ENCODE data around the gene GRK3. TPM values are rescaled to one million over a fixed set of nuclear protein-coding genes. Genes with fewer than 3 reads are reported as not detected.
A peak's percentile ranks its signal among the peaks of the same experiment; 100 is the strongest.
"Not testable (repeated sequence)": the region's sequence is repeated elsewhere in the genome, so short reads cannot be mapped to it uniquely, and the experiment has no call there.

The GRK3 gene
- total and polyA plus RNA-seq, 2 donors (not counting 3 experiments of a cell fraction or from before 2014, with no cell fraction given) = 0.68 to 4.4 TPM

GRCh38 chr22:25611284-25611683, 46.8 kb downstream of the GRK3 start:
- H3K36me3 ChIP-seq (ENCODE audit: control insufficient read depth in 2 of 2, extremely low read depth in 1 of 2, insufficient read depth in 2 of 2, low read length in 2 of 2); H3K9me3 ChIP-seq (replicated peaks; ENCODE audit: control insufficient read depth, insufficient read depth, low read length); H3K9ac ChIP-seq (replicated peaks; ENCODE audit: extremely low read depth, insufficient read depth, low read length); dilution Hi-C loops (cut with MboI; ENCODE audit: extremely low pct_ligation_motif_present, low sequenced_read_pairs); BruUV-seq (replicated peaks); H3K79me2 ChIP-seq (ENCODE audit: control insufficient read depth, insufficient read depth, low read length); H3K27ac ChIP-seq (ENCODE audit: insufficient read depth, low read depth, low read length); H2AFZ ChIP-seq (ENCODE audit: low read depth, low read length); POLR2A ChIA-PET; intact Hi-C loops (cut with micrococcal nuclease); H3K9me1 ChIP-seq (replicated peaks; ENCODE audit: control insufficient read depth, extremely low read depth, insufficient read depth, low read length); H3K4me1 ChIP-seq (ENCODE audit: control insufficient read depth, extremely low read depth, insufficient read depth, low read length); H4K20me1 ChIP-seq (replicated peaks; ENCODE audit: control insufficient read depth, extremely low read depth, insufficient read depth, low read length); H3K4me2 ChIP-seq (ENCODE audit: insufficient read depth, low read length); CTCF ChIA-PET; DNase-seq (ENCODE audit: low read depth, low spot score); H3K4me3 ChIP-seq (replicated peaks in 1 of 3; ENCODE audit: insufficient read depth in 1 of 3, low read depth in 1 of 3, low read length in 3 of 3); H3K27me3 ChIP-seq (ENCODE audit: control insufficient read depth in 2 of 2, insufficient read depth in 2 of 2, low read length in 2 of 2): not testable (repeated sequence)
- peak; percentile 18 for FAIRE-seq

- peak; percentile 86 for FAIRE-seq
- H3K27me3 ChIP-seq (ENCODE audit: control insufficient read depth in 2 of 2, insufficient read depth in 2 of 2, low read length in 2 of 2); intact Hi-C loops (cut with micrococcal nuclease); dilution Hi-C loops (cut with MboI; ENCODE audit: extremely low pct_ligation_motif_present, low sequenced_read_pairs); H4K20me1 ChIP-seq (replicated peaks; ENCODE audit: control insufficient read depth, extremely low read depth, insufficient read depth, low read length); H3K4me1 ChIP-seq (ENCODE audit: control insufficient read depth, extremely low read depth, insufficient read depth, low read length); H3K79me2 ChIP-seq (ENCODE audit: control insufficient read depth, insufficient read depth, low read length); H3K9ac ChIP-seq (replicated peaks; ENCODE audit: extremely low read depth, insufficient read depth, low read length); POLR2A ChIA-PET; H3K4me2 ChIP-seq (ENCODE audit: insufficient read depth, low read length); H3K9me3 ChIP-seq (replicated peaks; ENCODE audit: control insufficient read depth, insufficient read depth, low read length); CTCF ChIA-PET; BruUV-seq (replicated peaks); H3K27ac ChIP-seq (ENCODE audit: insufficient read depth, low read depth, low read length); H3K4me3 ChIP-seq (replicated peaks in 1 of 3; ENCODE audit: insufficient read depth in 1 of 3, low read depth in 1 of 3, low read length in 3 of 3); DNase-seq (ENCODE audit: low read depth, low spot score); H3K9me1 ChIP-seq (replicated peaks; ENCODE audit: control insufficient read depth, extremely low read depth, insufficient read depth, low read length); H2AFZ ChIP-seq (ENCODE audit: low read depth, low read length); H3K36me3 ChIP-seq (ENCODE audit: control insufficient read depth in 2 of 2, extremely low read depth in 1 of 2, insufficient read depth in 2 of 2, low read length in 2 of 2): not testable (repeated sequence)
These were observed 48.7 kb downstream of the GRK3 start for GRCh38 chr22:25613131-25613530.

DNA sequence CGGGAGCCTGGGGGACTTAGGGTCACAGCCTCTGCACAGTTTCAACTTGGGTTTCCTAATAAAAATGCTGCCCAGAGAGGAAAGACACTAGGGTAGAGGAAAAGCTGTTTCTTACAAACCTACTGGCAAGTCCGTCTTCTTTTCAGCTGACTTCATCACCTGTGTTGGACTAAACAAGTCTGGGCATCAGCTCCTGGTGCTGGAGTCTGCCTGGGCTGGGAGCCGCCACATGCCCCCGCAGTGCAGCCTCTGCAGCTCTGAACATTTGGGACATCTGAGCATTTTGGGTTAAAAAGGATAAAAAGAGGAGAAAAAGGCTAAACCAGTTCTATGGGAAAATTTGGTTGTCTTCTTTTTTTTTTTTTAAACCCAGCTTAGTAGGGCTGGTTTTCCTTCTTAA, 49.1 kb downstream of the GRK3 start:
- dilution Hi-C loops (cut with MboI; ENCODE audit: extremely low pct_ligation_motif_present, low sequenced_read_pairs) = not testable (repeated sequence)

DNA sequence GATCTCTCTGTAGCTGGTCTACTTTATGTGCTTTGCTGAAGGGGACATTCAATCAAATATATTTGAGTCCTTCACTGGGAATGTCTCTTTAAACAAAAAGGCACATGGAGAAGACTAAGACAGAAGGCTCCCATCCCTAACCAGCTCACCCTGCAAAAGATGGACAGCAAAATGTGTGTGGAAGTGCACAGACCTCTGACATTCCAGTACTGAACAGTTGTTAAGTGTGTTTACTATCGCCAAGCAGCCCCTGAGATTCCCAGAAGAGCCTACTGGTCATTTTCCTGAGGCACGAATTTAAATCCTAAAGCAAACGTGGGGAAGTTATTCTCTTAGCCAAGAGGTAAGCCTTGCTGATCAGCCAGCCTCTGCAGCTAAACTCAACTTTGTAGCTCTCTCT, 50.3 kb downstream of the GRK3 start:
- H3K36me3 ChIP-seq (ENCODE audit: control insufficient read depth in 2 of 2, extremely low read depth in 1 of 2, insufficient read depth in 2 of 2, low read length in 2 of 2); CTCF ChIA-PET; BruUV-seq (replicated peaks); H3K9ac ChIP-seq (replicated peaks; ENCODE audit: extremely low read depth, insufficient read depth, low read length); H4K20me1 ChIP-seq (replicated peaks; ENCODE audit: control insufficient read depth, extremely low read depth, insufficient read depth, low read length); H3K4me2 ChIP-seq (ENCODE audit: insufficient read depth, low read length); H2AFZ ChIP-seq (ENCODE audit: low read depth, low read length); intact Hi-C loops (cut with micrococcal nuclease); H3K4me3 ChIP-seq (replicated peaks in 1 of 3; ENCODE audit: insufficient read depth in 1 of 3, low read depth in 1 of 3, low read length in 3 of 3); H3K27ac ChIP-seq (ENCODE audit: insufficient read depth, low read depth, low read length); FAIRE-seq; H3K9me3 ChIP-seq (replicated peaks; ENCODE audit: control insufficient read depth, insufficient read depth, low read length); H3K9me1 ChIP-seq (replicated peaks; ENCODE audit: control insufficient read depth, extremely low read depth, insufficient read depth, low read length); H3K4me1 ChIP-seq (ENCODE audit: control insufficient read depth, extremely low read depth, insufficient read depth, low read length); H3K27me3 ChIP-seq (ENCODE audit: control insufficient read depth in 2 of 2, insufficient read depth in 2 of 2, low read length in 2 of 2); POLR2A ChIA-PET; H3K79me2 ChIP-seq (ENCODE audit: control insufficient read depth, insufficient read depth, low read length); DNase-seq (ENCODE audit: low read depth, low spot score); dilution Hi-C loops (cut with MboI; ENCODE audit: extremely low pct_ligation_motif_present, low sequenced_read_pairs): not testable (repeated sequence)

More for the DNA sequence above, 49.1 kb downstream of the GRK3 start:
- CTCF ChIA-PET; H3K4me2 ChIP-seq (ENCODE audit: insufficient read depth, low read length); H3K27ac ChIP-seq (ENCODE audit: insufficient read depth, low read depth, low read length); H3K4me1 ChIP-seq (ENCODE audit: control insufficient read depth, extremely low read depth, insufficient read depth, low read length); DNase-seq (ENCODE audit: low read depth, low spot score); POLR2A ChIA-PET; H3K9me3 ChIP-seq (replicated peaks; ENCODE audit: control insufficient read depth, insufficient read depth, low read length); H2AFZ ChIP-seq (ENCODE audit: low read depth, low read length); H3K4me3 ChIP-seq (replicated peaks in 1 of 3; ENCODE audit: insufficient read depth in 1 of 3, low read depth in 1 of 3, low read length in 3 of 3); H3K9me1 ChIP-seq (replicated peaks; ENCODE audit: control insufficient read depth, extremely low read depth, insufficient read depth, low read length); H3K9ac ChIP-seq (replicated peaks; ENCODE audit: extremely low read depth, insufficient read depth, low read length); H3K27me3 ChIP-seq (ENCODE audit: control insufficient read depth in 2 of 2, insufficient read depth in 2 of 2, low read length in 2 of 2); H4K20me1 ChIP-seq (replicated peaks; ENCODE audit: control insufficient read depth, extremely low read depth, insufficient read depth, low read length); H3K79me2 ChIP-seq (ENCODE audit: control insufficient read depth, insufficient read depth, low read length); BruUV-seq (replicated peaks); H3K36me3 ChIP-seq (ENCODE audit: control insufficient read depth in 2 of 2, extremely low read depth in 1 of 2, insufficient read depth in 2 of 2, low read length in 2 of 2); intact Hi-C loops (cut with micrococcal nuclease): not testable (repeated sequence)
- FAIRE-seq = peak; percentile 76
